Measurements from ENCODE around the gene ABI3BP. TPM values are rescaled to one million over a fixed set of nuclear protein-coding genes. Genes with fewer than 3 reads are reported as not detected.
"Not testable (repeated sequence)": the region's sequence is repeated elsewhere in the genome, so short reads cannot be mapped to it uniquely, and the experiment has no call there.

Gene ABI3BP
- polyA plus RNA-seq, 3 donors = 17.4 to 29.2 (median 24.1) TPM

- not testable (repeated sequence) for DNase-seq (ENCODE audit: low read depth in 3 of 3, low spot score in 2 of 3)
These were observed 47.1 kb downstream of the ABI3BP start for GRCh38 chr3:100946096-100946495.

GRCh38 chr3:100941451-100941850, 51.8 kb downstream of the ABI3BP start:
- DNase-seq (ENCODE audit: low read depth in 3 of 3, low spot score in 2 of 3) = no peak

- no peak for DNase-seq (ENCODE audit: low read depth in 3 of 3, low spot score in 2 of 3)
These were observed 52.2 kb downstream of the ABI3BP start for GRCh38 chr3:100941041-100941440.

- no peak for DNase-seq (ENCODE audit: low read depth in 3 of 3, low spot score in 2 of 3)
These were observed 56.3 kb downstream of the ABI3BP start for GRCh38 chr3:100936931-100937330.

GRCh38 chr3:100932491-100932890, 60.7 kb downstream of the ABI3BP start:
- no peak for DNase-seq (ENCODE audit: low read depth in 3 of 3, low spot score in 2 of 3)

GRCh38 chr3:100928638-100929428, 64.4 kb downstream of the ABI3BP start:
- DNase-seq (ENCODE audit: low read depth in 3 of 3, low spot score in 2 of 3) = no peak

GRCh38 chr3:100927775-100928174, 65.4 kb downstream of the ABI3BP start:
- DNase-seq (ENCODE audit: low read depth in 3 of 3, low spot score in 2 of 3) = no peak

GRCh38 chr3:100915706-100916495, 77.3 kb downstream of the ABI3BP start:
- DNase-seq (ENCODE audit: low read depth in 3 of 3, low spot score in 2 of 3) = no peak

- DNase-seq (ENCODE audit: low read depth in 3 of 3, low spot score in 2 of 3) = peak in 1 of 3 donors; percentile 2
These were observed 79.2 kb downstream of the ABI3BP start for GRCh38 chr3:100913870-100914648.

GRCh38 chr3:100912976-100913545, 80.2 kb downstream of the ABI3BP start:
- no peak for DNase-seq (ENCODE audit: low read depth in 3 of 3, low spot score in 2 of 3)

GRCh38 chr3:100912571-100912970, 80.7 kb downstream of the ABI3BP start:
- no peak for DNase-seq (ENCODE audit: low read depth in 3 of 3, low spot score in 2 of 3)

- no peak for DNase-seq (ENCODE audit: low read depth in 3 of 3, low spot score in 2 of 3)
These were observed 81.3 kb downstream of the ABI3BP start for GRCh38 chr3:100911956-100912355.

GRCh38 chr3:100910986-100911385, 82.2 kb downstream of the ABI3BP start:
- DNase-seq (ENCODE audit: low read depth in 3 of 3, low spot score in 2 of 3) = no peak

GRCh38 chr3:100902572-100902971, 90.6 kb downstream of the ABI3BP start:
- DNase-seq (ENCODE audit: low read depth in 3 of 3, low spot score in 2 of 3) = no peak

GRCh38 chr3:100900671-100901335, 92.4 kb downstream of the ABI3BP start:
- DNase-seq (ENCODE audit: low read depth in 3 of 3, low spot score in 2 of 3) = no peak

GRCh38 chr3:100899440-100900091, 93.7 kb downstream of the ABI3BP start:
- no peak for DNase-seq (ENCODE audit: low read depth in 3 of 3, low spot score in 2 of 3)

GRCh38 chr3:100898681-100899080, 94.5 kb downstream of the ABI3BP start:
- DNase-seq (ENCODE audit: low read depth in 3 of 3, low spot score in 2 of 3) = no peak

GRCh38 chr3:100896994-100897393, 96.2 kb downstream of the ABI3BP start:
- no peak for DNase-seq (ENCODE audit: low read depth in 3 of 3, low spot score in 2 of 3)

GRCh38 chr3:100893590-100893989, 99.6 kb downstream of the ABI3BP start:
- DNase-seq (ENCODE audit: low read depth in 3 of 3, low spot score in 2 of 3) = no peak

- DNase-seq (ENCODE audit: low read depth in 3 of 3, low spot score in 2 of 3) = no peak
These were observed 100.1 kb downstream of the ABI3BP start for GRCh38 chr3:100893108-100893507.

Measured in right renal cortex interstitium (tissue), 3 donors.